Mucosa of descending colon (tissue), 3 donors: Measurements from ENCODE around the gene TMEM120B. TPM values are rescaled to one million over a fixed set of nuclear protein-coding genes. Genes with fewer than 3 reads are reported as not detected.

Source experiments
- ATAC-seq: fragments of 200-7000 bp; cut with Tn5 transposase; one replicate; pipeline ENCODE4 v1.9.1; 2020; ENCODE audit warnings: mild to moderate bottlenecking, moderate library complexity
- DNase-seq, 3 donors: peaks; one replicate each; pipeline ENCODE4 v3.0.0-alpha.2; 2020
- H3K36me3 ChIP-seq: fragments of 200-600 bp; one replicate; pipeline ENCODE4 v1.8.0; 2021; ENCODE audit warnings: low read depth, mild to moderate bottlenecking
- H3K4me1 ChIP-seq: fragments of 200-600 bp; one replicate; pipeline ENCODE4 v1.8.0; 2021; ENCODE audit warnings: low read depth, mild to moderate bottlenecking
- H3K4me3 ChIP-seq: fragments of 200-600 bp; one replicate; pipeline ENCODE4 v1.8.0; 2021; ENCODE audit warnings: mild to moderate bottlenecking
- H3K9me3 ChIP-seq: fragments of 200-600 bp; one replicate; pipeline ENCODE4 v1.8.0; 2021; ENCODE audit warnings: mild to moderate bottlenecking
- intact Hi-C, 2 donors: fragments of 100-400 bp; cut with DNase I in 1 of 2; cut with micrococcal nuclease in 1 of 2; formaldehyde crosslinking; loops; one replicate each; pipeline versions ENCODE4 v1.11.0 to v1.11.1; 2022; cut with DNase I, micrococcal nuclease
- total RNA-seq, 3 donors: library from RNA; stranded (reverse); fragmentation: NEBNext Ultra II Directional in 2 of 3; extraction: Animal tissue kit (Norgen Biotek cat#: 25700) in 2 of 3; gene quantifications; one replicate each; pipeline versions ENCODE4 v1.2.1 to v1.2.4, GENCODE V29; 2021 to 2023
- TF ChIP-seq, protein P1 (sequence below): fragments of 200-600 bp; IDR thresholded peaks from one replicate; pipeline ENCODE4 v1.8.0; 2022; ENCODE audit warnings: antibody characterized with exemption, mild to moderate bottlenecking
- donor health status: DM: no; HTN: no; CAD: no; lungs with moderate emphysema.
- donor health status: DM: no; HTN: no; CAD: no.
- donor health status: DM: no; HTN: yes; CAD: no.

The TMEM120B gene
- total RNA-seq, 3 donors from 2014 or later, result 6.0 to 10.3 (median 6.4) TPM

DNA sequence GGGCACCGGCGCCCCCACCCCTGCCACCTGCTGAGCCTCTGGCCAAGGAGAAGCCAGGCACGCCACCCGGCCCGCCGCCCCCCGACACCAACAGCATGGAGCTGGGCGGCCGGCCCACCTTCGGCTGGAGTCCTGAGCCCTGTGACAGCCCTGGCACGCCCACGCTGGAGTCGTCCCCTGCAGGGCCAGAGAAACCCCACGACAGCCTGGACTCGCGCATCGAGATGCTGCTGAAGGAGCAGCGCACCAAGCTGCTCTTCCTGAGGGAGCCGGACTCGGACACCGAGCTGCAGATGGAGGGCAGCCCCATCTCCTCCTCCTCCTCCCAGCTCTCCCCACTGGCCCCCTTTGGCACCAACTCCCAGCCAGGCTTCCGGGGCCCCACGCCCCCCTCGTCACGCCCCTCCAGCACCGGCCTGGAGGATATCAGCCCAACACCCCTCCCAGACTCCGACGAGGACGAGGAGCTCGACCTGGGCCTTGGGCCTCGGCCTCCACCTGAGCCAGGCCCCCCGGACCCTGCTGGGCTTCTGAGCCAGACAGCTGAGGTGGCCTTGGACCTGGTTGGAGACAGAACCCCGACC lies 97.8 kb downstream of the TMEM120B start:
- ATAC-seq, result no peak
- intact Hi-C loops, result no loop called here
- TF ChIP-seq, protein P1, sequence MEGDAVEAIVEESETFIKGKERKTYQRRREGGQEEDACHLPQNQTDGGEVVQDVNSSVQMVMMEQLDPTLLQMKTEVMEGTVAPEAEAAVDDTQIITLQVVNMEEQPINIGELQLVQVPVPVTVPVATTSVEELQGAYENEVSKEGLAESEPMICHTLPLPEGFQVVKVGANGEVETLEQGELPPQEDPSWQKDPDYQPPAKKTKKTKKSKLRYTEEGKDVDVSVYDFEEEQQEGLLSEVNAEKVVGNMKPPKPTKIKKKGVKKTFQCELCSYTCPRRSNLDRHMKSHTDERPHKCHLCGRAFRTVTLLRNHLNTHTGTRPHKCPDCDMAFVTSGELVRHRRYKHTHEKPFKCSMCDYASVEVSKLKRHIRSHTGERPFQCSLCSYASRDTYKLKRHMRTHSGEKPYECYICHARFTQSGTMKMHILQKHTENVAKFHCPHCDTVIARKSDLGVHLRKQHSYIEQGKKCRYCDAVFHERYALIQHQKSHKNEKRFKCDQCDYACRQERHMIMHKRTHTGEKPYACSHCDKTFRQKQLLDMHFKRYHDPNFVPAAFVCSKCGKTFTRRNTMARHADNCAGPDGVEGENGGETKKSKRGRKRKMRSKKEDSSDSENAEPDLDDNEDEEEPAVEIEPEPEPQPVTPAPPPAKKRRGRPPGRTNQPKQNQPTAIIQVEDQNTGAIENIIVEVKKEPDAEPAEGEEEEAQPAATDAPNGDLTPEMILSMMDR, result no peak
- peak in 1 of 3 donors; percentile 54 for DNase-seq
- peaks cover 44% of the 10 kb centered on the region for H3K4me1 ChIP-seq
- no peak overlapping the region for H3K4me3 ChIP-seq
- H3K36me3 ChIP-seq, result no peaks in the 10 kb centered on the region
- no peaks in the 10 kb centered on the region for H3K9me3 ChIP-seq

DNA sequence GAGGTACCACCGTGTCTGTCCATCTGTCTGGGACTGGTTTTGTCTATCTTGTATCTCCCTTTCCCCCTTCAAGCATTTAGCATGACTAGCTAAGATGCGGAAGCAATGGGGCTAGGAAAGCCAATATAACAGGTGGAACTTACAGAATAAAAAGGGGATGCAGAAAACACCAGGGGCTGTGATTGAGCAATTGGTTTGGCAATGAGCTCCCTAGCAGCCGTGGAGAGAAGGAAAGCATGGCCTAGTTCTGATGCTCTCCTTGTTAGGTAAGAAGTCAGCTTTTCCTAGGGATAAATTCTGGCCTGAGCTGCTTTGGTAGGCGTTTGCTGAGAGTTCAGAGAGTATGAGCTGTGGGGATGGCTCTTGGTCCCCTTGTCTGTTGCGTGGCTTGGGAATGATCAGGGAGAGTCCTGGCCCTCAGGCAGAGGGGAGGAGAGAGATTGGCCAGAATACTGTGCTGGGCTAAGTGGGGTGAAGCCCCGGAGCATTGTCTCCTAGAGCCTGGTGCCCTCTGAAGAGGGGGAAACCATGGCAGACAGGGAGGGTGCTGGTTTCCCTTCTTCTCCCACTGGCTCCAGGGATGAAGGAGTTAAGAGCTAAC lies 98.4 kb downstream of the TMEM120B start:
- TF ChIP-seq, protein P1, result no peak
- H3K4me1 ChIP-seq, result peaks cover 41% of the 10 kb centered on the region
- intact Hi-C loops, result no loop called here
- no peaks in the 10 kb centered on the region for H3K36me3 ChIP-seq
- H3K4me3 ChIP-seq, result no peak overlapping the region
- DNase-seq (no peak), ATAC-seq (no peak)
- no peaks in the 10 kb centered on the region for H3K9me3 ChIP-seq

DNA sequence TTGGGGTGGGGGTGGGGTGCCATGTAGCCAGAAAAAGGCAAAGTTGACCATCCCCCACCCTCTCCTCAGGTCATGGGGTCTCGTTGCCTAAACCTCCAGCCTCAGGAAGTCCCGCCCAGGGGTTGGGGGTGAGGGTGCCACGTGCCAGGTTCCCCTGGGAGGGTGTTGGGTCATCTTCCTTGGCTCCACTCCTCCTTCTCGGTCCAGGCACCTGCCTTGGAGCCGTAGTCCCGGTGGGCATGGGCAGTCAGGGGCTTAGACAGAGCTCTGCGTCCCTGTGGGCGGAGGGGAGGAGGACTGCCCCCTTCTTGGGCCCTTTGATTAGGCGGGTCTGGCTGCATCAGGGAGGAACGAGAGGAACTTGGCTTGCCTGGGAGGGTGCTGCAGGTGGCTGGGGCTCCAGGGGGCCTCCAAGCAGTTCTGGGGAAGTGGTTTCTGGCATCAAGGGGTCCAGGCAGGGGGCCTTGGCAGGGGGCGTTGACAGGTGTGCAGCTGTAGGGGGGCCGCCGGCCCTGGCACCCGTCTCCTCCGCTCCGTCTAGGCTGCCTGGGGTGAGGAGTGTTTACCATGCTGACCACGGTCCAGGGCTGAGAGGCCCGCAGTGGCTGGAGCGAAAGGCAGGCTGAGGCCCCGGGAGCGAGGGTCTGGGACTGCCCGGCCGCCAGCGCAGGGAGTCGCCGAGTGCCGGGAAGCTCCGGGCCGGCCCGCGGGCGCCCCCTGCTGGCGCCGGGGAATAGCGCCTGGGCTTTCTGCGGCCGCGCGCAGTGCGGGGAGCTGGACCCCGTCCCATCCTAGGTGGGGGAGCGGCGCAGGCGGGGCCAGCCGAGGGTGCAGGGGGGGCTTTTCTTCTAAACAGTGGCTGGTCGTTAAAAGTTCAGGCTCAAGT lies 99.1 kb downstream of the TMEM120B start:
- Histone ChIP-seq H3K4me1 (peaks cover 34% of the 10 kb centered on the region), H3K36me3 (no peaks in the 10 kb centered on the region), H3K4me3 (peak overlapping the region; percentile 16), H3K9me3 (no peaks in the 10 kb centered on the region)
- TF ChIP-seq, protein P1, result peak; percentile 98
- ATAC-seq, result peak; percentile 94
- DNase-seq, result peak; percentile 70 to 83 (median 78)
- intact Hi-C loops, result no loop called here

DNA sequence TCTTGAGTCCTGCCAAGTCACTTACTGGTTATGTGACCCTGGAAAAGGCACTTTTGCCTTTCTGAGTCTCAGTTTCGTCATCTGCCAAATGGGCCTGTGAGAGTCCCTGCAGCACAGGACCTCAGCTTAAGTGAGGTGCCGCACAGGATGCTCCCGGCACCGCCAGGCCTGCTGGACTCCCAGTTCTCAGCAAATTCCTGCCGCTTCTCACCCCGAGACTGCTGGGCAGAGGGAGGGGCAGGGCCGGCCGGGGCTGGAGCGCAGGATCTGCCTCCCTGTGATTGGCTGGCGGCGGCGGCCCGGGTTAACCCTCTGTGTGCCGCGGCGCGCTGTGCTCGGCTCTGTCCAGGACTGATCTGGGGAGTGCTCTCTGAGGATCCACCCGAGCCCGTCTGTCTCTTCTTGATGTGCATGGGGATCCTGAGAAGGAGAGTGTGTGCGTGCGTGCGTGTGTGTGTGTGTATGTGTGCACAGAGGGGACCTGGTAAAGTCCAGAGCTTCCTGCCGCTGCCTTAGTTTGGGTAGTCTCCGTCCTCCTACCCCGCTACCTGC lies 99.8 kb downstream of the TMEM120B start:
- TF ChIP-seq, protein P1, result peak; percentile 29
- H3K4me3 ChIP-seq, result peak overlapping the region; percentile 16
- DNase-seq (peak; percentile 84 to 88 (median 86)), ATAC-seq (peak; percentile 93)
- intact Hi-C loops, result no loop called here
- H3K9me3 ChIP-seq, result no peaks in the 10 kb centered on the region
- H3K36me3 ChIP-seq, result no peaks in the 10 kb centered on the region
- peaks cover 30% of the 10 kb centered on the region for H3K4me1 ChIP-seq
